ENCODE data around the gene ATMIN.

The ATMIN gene

GRCh38 chr16:81035398-81035974 lies at the start of gene ATMIN:
Gene ATMIN (plus strand): TSS chr16:81035842. CDS start chr16:81035871, 29 bp downstream.
- DNase-seq = peak; percentile 31

GRCh38 chr16:80986557-80986956 lies 49.1 kb upstream of the ATMIN start:
- DNase-seq = no peak

GRCh38 chr16:80988756-80989155 lies 46.9 kb upstream of the ATMIN start:
- DNase-seq = no peak

- DNase-seq = no peak
Measured at GRCh38 chr16:80989801-80990200, 45.8 kb upstream of the ATMIN start.

GRCh38 chr16:80990577-80990976 lies 45.1 kb upstream of the ATMIN start:
- DNase-seq = no peak

- DNase-seq = no peak
Measured at GRCh38 chr16:80990978-80991377, 44.7 kb upstream of the ATMIN start.

- no peak for DNase-seq
Measured at GRCh38 chr16:80991792-80992430, 43.7 kb upstream of the ATMIN start.

GRCh38 chr16:80992676-80993293 lies 42.9 kb upstream of the ATMIN start:
- DNase-seq = no peak

GRCh38 chr16:80993307-80993706 lies 42.3 kb upstream of the ATMIN start:
- DNase-seq = no peak

- DNase-seq = peak; percentile 74
Measured at GRCh38 chr16:80993834-80994233, 41.8 kb upstream of the ATMIN start.

- no peak for DNase-seq
Measured at GRCh38 chr16:80994451-80994850, 41.2 kb upstream of the ATMIN start.

GRCh38 chr16:80996688-80997138 lies 38.9 kb upstream of the ATMIN start:
- no peak for DNase-seq

GRCh38 chr16:80997139-80997798 lies 38.4 kb upstream of the ATMIN start:
- no peak for DNase-seq

GRCh38 chr16:80997964-80998620 lies 37.5 kb upstream of the ATMIN start:
- no peak for DNase-seq

- DNase-seq = no peak
Measured at GRCh38 chr16:81000873-81001272, 34.8 kb upstream of the ATMIN start.

- no peak for DNase-seq
Measured at GRCh38 chr16:81001330-81001729, 34.3 kb upstream of the ATMIN start.

- no peak for DNase-seq
Measured at GRCh38 chr16:81003064-81003463, 32.6 kb upstream of the ATMIN start.

- no peak for DNase-seq
Measured at GRCh38 chr16:81003610-81004460, 31.8 kb upstream of the ATMIN start.

GRCh38 chr16:81004646-81005353 lies 30.8 kb upstream of the ATMIN start:
- peak; percentile 1 for DNase-seq

- DNase-seq = no peak
Measured at GRCh38 chr16:81005610-81006161, 30.0 kb upstream of the ATMIN start.

- no peak for DNase-seq
Measured at GRCh38 chr16:81006211-81006812, 29.3 kb upstream of the ATMIN start.

Measured in NCI-H446 treated with DMSO at 0.1 percent for 48 hours (cell line).